Stimulated activated CD4-positive, alpha-beta T cell treated with anti-CD3 and anti-CD28 coated beads, Interleukin-4, amount 100 ng/mL, for 48 hours (primary cell): ENCODE data around the gene KLHL42.

Experiments
- DNase-seq, 2 donors: peaks; one replicate each; pipeline ENCODE4 v3.0.0-alpha.2; 2020; ENCODE audit warnings: low read depth in 2 of 2

Gene KLHL42

DNA sequence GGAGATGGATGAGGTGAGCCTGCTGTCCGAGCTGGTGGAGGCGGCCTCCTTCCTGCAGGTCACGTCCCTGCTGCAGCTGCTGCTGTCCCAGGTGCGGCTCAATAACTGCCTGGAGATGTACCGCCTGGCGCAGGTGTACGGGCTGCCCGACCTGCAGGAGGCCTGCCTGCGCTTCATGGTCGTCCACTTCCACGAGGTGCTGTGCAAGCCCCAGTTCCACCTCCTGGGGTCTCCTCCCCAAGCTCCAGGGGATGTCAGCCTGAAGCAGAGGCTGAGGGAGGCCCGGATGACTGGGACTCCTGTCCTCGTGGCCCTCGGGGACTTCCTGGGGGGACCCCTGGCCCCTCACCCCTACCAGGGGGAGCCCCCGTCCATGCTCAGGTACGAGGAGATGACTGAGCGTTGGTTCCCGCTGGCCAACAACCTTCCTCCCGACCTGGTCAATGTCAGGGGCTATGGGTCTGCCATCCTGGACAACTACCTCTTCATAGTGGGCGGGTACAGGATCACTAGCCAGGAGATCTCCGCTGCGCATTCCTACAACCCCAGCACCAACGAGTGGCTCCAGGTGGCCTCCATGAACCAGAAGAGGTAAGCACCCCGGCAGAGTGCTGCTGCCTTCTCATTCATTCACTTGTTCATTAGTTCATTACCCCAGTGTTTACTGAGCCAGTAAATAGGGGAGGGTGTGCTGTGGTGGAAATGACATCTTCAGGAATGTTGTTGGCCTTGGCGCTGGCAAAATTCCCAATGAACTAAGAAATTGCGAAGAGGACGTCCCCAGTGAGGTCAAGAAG lies 777 bp downstream of the KLHL42 start:
- DNase-seq, result no peak

DNA sequence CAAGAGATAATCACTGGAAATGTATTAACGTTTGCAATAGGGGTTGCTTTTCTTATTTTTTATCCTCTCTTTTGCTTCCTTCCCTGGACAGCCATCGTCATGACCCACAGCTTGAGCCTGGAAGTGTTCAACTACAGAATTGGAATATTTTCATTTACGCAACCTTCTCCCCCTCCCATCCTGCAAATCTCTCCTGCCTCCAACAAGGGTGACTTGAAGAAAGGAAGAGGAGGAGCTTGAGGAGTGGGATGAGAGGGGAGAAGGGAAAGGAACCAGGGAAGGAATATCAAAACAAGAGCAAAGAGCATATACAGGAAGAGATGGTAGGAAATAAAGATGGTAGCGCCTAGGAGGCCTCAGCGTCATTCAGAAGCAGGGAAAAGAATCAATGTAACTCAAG lies 1.6 kb downstream of the KLHL42 start:
- DNase-seq, result no peak

DNA sequence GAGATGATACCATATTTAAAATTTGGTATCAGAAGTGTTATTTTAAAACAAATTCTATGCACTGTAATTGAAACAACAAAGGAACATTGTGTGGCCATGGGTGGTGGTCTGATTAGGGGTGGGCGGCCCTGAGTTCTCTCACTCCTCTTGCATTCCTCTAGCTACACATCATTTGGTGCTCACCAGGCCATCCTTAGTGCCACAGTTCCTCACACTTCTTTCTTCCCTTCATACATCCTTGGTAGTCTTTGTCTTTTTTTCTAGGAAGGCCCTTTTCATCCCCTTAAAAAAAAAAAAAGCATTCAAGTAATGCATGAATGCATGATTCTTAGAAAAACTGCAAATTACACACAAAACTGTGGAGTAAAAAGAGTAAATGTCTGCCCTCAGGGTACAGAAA lies 2.4 kb downstream of the KLHL42 start:
- no peak for DNase-seq

DNA sequence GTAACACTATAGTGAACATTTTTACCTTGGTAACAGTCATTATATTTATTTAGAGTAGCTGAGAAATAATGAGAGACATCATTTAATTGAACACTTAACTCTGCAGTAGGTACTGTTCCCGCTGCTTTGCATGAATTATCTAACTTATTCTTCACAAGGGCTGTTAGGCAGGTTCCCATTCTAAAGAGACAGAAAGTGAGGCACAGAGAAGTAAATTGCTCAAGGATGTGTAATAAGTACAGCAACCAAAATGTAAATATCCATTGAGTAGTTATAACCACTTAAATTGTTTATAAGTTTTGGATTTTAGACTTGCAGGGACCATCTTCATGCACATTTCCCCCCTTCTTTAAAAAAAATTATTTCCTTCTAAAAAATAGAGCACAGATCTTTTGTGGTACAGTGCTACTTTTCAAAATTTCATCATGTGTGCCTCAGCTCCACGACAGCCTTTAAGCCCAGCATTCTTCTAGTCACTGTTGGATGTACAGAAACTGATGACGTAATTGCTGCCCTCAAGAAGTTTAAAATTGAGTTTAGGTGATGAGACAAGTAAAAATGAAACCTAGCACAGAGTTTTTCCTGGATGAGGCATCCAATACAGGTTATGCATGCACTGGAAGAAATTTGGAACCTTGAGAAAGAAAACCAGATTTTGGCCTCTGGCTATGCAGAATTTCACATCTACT lies 6.0 kb downstream of the KLHL42 start:
- DNase-seq, result no peak

DNA sequence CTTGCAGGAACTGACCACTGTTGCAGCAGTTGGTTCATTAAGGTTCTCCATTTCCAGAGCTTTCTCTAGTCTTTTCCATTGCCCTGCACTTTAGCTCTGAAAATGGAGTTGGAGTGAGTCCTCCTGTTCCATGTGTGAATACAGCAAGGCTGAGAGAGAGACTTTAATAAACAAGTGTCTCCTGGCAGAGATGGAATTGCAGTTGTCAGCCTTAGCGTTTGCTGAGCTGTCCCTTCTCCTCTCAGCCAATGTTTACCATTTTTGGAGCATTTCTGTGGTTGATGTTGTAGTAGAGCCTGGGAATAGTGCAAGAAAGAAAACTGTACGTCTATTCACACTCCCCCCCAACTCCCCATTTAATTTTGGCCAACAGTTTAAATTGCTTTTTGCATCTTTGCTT lies 7.5 kb downstream of the KLHL42 start:
- DNase-seq, result no peak

DNA sequence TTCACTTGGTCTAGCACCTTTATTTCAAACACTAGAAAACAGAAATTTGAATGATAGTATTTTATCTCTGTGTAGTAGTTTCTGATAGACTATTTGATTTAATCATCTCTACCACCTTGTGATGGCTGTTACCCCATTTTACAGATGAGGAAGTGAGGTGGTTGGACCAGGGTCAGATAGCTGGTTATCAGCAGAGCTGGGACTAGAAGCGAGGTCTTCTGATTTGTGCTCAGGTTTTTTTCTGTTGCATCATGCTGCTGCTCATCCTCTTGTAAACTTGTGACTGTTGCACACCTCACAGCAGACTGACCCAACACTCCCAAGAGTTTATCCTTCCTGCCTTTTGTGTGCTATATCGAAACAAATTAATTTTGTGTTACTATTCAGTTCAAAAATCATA lies 10.1 kb downstream of the KLHL42 start:
- no peak for DNase-seq

DNA sequence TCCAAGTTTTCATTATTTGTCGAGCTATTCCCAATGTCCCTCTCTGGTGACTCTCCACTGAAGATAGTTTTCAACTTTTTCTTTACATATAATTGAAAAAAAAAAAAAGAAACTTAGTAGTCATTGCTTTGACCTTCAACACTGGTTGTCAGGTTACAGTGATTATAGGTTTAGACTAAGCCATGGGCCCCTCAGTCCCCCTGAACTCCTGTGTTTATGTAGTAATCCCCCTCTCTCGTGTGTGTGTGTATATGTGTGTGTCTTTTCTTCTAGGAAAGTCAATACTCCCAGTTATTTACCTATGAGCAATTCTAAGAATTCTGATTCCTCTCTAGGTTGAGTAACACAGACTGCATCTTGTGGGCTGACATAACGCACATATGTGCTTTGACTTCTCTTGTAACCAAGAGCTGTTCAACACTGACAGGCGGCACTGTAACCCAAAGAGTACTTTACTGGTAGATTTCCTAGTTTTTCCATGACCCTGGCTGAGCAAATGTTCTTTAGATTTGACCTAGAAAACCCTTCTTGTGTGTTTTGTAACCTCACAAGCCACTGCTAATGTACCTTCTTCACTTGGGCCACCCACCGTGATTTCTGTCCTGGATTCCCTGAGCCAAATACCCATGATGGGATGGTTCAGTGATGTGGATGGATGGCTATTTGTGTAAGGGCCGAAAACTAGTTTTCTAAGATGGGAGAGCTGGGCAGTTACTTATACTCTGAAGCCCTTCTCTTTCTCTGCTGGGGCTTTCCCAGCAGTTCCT lies 15.0 kb downstream of the KLHL42 start:
- DNase-seq, result no peak

DNA sequence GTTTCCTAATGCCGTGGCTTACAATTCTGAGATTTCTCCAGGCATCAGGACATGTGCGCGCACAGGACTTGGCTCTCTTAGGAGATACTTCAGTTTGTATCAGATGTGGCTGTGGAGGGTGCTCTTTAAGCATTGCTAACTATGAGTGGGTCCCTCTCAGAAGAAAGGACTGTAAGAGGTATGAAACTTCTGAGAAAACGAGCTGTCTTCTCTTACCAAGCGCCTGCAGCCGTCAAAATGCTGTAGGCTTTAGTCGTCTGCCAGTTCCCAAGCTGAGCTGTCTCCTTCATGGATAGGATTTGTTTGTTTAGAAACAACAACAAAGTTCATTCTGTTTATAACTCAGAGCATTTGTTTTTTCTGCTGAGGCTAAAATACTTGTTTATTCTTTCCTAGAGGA lies 16.1 kb downstream of the KLHL42 start:
- no peak for DNase-seq

DNA sequence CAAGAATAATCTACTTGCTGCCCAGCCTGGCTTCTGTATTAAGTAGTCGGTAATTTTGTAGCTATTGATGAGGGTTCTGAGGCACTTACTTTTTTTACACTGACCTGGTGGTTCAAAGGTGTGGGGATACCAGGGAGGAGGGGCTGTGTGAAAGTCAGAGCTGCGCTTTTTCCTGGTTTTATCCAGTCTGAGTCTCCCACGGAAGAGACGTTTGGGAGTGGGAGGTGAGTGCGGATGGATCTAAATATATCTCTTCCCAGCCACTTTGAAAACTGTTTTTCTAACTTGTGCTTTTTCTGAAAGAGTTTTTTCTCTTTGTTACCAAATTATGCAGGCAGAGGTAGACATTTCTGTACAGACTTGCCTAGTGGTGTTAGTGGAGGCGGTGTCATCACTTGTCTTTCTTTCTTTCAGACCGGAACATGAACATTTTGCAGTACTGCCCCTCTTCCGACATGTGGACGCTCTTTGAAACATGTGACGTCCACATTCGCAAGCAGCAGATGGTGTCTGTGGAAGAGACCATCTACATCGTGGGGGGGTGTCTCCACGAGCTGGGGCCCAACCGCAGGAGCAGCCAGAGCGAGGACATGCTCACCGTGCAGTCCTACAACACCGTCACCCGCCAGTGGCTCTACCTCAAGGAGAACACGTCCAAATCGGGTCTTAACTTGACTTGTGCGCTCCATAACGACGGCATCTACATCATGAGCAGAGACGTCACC lies 17.4 kb downstream of the KLHL42 start:
- no peak for DNase-seq

DNA sequence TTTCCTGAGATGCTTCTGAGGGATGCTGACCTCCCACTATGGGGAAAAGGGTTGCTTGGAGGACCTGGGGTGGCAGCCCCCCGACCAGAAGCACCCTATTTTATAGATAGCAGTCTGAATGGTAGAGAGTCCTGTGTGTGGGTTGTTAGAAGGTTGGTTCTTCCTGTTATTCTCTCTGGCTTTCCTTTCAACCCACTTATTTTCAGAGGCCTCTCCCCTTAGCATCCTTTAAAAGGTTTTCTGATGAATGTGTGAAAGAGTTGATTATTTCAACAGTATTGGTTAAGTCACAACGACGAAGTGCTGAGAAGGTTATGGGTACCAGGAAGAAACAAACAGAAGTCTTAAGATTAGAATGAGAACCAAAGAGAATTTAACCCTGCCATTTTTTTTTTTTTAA lies 20.8 kb downstream of the KLHL42 start:
- DNase-seq, result no peak

DNA sequence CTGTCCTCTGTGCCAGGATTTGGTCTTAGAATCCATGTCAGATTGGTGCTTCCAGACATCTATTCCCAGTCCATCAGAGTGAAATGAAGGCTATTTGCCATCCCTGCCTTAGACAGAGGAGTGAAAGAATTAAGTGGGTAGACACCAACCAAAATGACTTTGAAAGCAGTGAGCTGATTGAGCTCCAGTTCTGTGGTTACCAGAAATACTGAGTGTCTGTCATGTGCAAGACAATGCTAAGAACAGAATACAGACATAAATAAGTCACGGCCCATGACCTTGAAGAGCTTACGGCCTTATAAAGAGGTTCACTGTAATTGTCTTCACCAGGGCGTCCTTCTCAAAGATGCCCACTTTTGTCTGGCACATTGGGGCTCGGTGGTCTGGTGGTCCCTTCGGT lies 21.6 kb downstream of the KLHL42 start:
- DNase-seq, result no peak

DNA sequence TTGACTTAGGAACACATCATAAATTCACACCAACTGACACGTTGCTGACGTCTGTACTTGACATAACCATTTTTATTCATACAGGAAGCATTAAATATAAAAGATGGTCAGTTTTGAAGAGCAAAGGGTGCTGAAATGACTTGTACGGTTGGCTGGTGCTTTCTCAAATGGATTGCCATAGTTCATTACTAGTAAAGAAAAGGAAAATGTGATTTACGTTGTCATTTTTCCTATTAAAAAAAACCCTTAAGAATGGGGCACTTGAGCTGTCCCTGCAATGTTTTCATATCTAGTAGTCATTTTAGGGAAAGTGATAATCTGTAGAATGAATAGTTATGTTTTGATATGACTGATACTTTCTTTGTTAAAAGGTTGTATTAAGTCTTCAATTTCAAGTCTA lies 22.5 kb downstream of the KLHL42 start:
- no peak for DNase-seq

DNA sequence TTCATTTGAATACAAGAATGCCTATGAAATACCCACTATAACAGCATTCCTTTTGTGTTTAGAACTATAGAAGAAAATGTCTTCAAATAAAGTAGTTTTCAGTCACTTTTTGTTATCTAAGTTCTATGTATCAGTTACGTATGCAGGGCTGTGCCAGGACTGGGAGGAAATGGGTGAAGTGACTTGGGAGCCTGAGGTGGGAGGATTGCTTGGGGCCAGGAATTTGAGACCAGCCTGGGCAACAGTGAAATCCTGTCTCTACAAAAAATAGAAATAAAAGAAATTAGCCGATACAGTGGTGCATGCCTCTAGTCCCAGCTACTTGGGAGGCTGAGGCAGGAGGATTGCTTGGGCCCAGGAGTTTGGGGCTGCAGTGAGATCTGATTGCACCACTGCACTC lies 22.9 kb downstream of the KLHL42 start:
- no peak for DNase-seq

DNA sequence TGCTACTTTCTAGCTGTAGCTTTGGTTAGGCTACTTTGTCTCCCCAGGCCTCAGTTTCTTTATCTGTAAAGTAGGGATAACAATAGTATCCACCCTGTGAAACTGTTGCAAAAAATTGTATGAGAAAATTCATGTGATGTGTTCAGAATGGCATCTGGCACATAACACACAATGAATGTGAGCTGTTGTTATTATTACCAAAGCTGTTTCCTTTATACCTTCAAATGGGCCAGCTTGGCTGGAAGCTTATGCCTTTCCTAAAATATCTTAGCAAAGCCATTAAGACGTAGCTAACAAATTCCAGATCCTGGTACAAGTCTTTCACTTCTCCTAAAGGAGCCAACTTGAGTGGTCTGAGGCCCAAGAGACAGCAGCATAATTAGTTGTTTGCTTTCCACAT lies 25.2 kb downstream of the KLHL42 start:
- no peak for DNase-seq

DNA sequence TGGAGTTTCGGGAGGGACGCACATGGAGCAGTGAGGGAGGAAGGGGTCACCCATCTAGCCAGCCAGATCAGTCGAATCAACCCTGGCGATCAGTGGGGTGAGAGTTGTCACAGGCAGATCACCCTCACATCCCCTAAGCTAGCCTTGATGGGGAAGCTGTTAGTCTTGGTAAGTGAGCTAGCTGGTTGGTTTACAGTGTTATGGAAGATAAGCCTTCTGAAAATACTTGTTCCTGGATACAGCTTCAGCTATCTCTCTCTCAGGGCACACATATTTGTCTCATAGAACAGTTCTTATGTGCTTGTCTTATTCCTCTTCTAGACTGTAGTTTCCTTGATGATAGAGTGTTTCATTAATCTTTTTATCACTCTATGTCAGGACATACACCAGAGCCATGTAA lies 26.2 kb downstream of the KLHL42 start:
- DNase-seq, result no peak

DNA sequence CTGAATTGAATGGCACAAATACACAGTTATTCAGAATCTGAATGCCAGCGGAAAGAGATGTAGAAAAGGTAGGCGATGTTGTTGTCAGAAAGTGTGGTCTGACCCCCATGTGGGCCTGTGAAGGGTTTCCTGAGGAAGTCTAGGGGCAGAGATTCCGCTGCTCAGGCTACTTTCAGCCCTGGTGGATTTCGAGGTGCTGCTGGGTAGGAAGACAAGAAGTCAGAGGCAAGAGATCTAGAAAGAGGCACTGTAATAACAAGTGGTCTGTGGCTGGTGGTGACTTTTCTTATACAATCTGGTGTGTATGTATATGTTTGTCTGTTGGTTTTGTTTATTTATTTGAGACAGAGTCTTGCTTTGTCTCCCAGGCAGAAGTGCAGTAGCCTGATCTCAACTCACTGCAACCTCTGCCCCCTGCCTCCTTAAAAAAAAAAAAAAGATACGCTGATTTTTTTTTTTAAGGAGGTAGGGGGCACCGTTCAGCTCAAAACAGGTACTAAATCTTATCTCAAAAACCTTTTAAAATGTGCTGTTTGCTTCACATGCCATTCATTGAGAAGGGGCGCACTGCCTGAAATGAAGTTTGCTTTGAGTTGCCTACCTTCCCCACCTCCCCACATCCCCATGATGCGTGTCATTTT lies 27.1 kb downstream of the KLHL42 start:
- DNase-seq, result no peak

DNA sequence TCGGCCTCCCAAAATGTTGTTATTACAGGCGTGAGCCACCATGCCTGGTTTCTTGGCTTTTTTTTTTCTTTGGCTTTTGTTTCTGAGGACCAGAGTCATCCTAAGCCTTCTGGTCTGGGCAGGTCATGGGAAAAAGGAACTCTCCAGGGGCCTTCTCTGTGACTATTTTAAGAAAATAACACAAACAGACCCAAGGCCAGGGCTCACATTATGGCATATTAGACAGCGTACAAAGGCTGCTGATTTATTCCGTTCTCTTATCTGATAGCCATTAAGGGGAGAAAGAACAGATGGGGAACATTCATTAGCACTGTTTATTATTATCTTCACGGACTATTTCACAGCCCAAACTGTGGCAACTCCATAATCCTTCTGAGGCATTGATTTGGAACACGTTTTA lies 28.8 kb downstream of the KLHL42 start:
- no peak for DNase-seq

DNA sequence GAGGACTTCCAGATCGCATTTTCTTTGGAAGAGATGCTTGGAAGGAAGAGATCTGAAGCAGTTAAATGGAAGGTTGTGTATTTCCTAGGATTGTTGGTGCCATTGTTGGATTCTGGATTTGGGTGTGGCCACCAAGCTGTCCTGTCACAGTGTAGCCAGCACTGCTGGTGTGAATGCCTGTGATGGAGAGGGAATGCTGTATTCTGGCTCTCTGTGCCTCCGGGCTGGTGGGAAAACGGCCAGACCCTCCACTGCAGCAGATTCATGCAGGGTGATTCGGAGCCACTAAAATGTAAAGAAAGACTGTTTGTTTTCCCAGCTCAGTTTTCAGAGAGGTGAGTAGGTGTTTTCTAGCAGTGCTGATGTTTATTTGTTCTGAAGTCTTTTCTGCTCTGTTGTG lies 30.7 kb downstream of the KLHL42 start:
- DNase-seq, result no peak

DNA sequence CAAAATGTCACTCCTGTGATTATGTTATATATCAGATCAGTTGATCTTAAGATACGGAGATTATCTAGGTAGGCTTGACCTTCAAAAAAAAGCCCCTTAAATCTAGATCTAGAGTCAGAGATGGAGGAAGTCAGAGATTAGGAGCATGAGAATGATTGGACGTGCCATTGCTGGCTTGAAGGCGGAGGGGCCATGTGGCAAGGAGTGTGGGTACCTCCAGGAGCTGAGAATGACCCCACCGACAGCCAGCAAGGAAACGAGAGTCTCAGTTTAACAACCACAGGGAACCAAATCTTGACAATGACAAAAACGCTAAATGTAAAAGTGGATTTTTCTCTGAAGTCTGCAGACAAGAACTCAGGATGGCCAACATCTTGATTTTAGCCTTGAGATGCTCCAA lies 32.5 kb downstream of the KLHL42 start:
- no peak for DNase-seq

DNA sequence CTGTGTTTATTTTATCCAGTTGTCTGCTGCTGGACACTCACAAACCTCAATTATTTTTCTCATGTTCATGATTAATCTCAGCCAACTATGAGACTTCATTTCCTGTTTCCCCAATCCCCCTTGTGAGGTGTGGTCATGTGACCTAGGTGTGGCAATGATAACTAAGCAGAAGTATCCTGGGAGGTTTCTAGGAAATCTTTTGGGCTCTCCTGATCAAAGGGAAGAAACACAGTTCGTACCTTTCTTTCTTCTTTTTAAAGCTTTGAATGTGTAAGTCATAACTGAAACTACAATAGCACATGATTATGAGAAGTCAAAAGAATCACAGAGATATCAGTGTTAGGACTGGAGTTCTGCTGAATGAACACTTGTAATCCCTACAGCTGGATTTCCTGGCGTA lies 34.4 kb downstream of the KLHL42 start:
- DNase-seq, result no peak

DNA sequence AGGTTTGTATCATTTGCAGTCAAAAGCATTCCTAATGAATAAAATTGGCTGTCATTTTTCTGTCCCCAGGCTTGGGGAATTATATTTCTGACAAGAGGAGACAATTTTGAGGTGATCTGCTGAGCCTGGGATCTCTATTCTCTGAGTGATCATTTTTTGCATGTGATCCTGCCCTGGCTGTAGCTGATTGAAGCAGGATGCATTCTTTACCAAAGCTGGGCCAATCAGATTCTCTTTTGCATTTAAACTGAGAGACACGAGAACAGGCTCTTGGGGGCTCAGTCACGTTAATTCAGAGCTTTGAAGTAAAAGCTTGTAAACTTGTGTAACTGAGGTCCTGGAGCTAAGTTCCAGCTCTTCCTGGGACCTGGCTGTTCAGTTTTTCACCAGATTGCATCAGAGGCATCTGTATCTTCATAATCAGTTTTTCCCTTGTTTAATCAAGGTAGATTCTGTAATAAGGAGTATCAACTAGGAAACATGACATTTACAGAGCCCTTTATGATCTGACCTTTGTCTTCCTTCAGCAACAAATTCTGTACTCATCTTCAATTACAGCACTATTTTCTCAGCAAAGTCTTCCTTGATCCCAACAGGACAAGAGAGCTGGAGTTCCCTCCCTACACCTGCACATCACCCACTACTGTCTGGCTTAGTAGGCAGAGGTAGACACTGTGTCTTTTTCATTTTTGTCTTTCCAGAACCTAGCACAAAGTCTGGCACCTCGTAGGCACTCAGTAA lies 35.0 kb downstream of the KLHL42 start:
- DNase-seq, result no peak
